Fibroblast of pulmonary artery (primary cell): Measurements from ENCODE around the gene SLC6A13.

Experiments
- DNase-seq: peaks from one replicate; pipeline ENCODE4 v3.0.0-alpha.2; 2010; ENCODE audit warnings: low read depth
- H3K4me3 ChIP-seq: replicated peaks from 2 replicates; pipeline ENCODE4 v1.5.1; 2011; ENCODE audit warnings: low read depth, mild to moderate bottlenecking, control low read depth, low read length, moderate library complexity
- CTCF ChIP-seq: IDR thresholded peaks from 2 replicates; pipeline ENCODE4 v1.5.1; 2011; ENCODE audit warnings: mild to moderate bottlenecking, control low read depth, low read length, inconsistent platforms; ENCODE audit errors: missing control alignments

The SLC6A13 gene

GRCh38 chr12:228846-229200 lies 33.8 kb downstream of the SLC6A13 start:
- H3K4me3 ChIP-seq, result no peak overlapping the region
- TF ChIP-seq CTCF, result no peak

GRCh38 chr12:227923-228845 lies 34.5 kb downstream of the SLC6A13 start:
- DNase-seq, result no peak
- no peak overlapping the region for H3K4me3 ChIP-seq
- no peak for TF ChIP-seq CTCF

More at GRCh38 chr12:228846-229200, 33.8 kb downstream of the SLC6A13 start:
- no peak for DNase-seq

DNA sequence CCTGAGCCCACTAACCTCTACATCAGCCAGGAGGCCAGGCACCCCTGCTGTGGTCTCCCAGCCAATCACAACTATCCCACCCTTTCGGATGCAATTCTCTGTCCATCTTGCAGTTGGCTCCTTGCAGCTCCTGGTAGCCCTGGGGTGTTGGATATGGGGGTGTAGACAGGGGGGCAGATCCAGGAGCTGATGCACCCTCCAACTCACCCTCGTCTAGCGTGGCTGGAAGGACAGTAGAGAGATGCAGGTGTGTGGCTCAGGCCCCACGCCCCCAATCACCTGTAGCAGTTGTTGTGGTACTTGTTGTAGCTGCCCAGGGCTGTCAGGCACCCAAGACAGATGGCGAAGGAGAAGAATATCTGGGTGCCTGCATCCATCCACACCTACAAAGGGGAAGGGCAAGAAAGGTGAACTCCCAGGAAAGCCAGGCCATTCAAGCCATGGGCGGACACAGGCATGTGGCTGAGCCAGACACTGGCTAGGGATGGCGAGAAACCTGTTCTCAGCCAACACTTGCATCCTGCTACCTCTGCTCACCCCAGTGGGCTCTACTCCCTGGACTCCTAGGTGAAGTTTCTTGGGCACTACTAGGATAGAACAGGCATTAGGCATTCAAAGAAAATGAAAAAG lies 35.2 kb downstream of the SLC6A13 start:
- no peak for DNase-seq
- H3K4me3 ChIP-seq, result no peak overlapping the region
- no peak for TF ChIP-seq CTCF

DNA sequence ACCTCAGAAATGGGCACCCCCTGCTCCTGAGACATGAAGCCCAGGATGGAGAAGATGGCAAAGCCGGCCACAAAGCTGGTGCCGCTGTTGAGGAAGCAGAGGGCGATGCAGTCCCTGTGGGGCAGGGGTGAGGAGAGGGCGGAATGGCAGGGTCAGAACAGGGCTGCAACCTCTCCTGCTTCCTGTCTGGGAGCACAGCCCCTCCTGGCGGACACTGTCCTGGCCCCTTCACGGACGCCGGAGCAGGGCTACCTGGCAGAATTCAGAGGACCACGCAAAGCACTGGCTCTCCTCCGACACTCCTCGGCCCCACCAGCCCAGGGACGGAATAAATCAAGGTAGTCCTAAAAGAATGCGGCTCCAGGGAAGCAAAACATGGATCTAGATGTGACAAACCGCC lies 36.2 kb downstream of the SLC6A13 start:
- H3K4me3 ChIP-seq, result no peak overlapping the region
- DNase-seq, result no peak
- TF ChIP-seq CTCF, result no peak

DNA sequence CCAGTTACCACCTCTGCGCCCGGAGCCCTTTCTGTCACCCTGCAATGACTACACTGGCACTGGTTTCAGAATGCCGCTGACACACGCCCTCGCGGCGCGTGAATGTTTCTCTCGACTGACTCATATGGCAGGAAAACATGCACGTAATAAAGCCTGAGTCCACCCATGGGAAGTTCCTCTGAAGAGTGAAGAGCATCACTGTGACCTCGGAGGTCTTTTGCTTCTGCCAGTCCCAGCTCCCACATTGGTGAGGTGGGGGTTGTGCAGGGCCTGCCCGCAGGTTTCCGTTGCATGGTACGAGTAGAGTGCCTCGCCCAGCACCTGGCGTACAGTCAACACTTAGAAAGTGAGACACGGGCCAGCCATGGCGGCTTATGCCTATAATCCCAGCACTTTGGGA lies 37.6 kb downstream of the SLC6A13 start:
- no peak overlapping the region for H3K4me3 ChIP-seq
- no peak for TF ChIP-seq CTCF
- DNase-seq, result no peak

DNA sequence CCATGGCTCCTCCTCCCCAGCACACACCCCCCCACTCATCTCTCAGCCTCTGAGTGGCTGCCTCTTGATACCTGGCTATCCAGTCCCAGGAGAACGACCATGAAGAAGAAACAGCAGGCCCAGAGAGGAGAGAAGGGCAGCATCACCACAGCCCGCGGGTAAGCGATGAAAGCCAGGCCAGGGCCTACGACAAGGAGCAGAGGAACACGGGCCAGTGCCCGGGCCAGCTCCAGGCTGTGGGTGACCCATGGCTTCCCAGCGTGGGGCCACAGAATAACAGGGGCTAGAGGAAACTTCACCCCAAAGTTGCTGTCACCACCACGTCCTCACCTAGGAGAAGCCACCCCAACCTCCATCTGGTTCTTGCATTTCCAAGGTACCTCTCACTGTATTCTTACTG lies 38.3 kb downstream of the SLC6A13 start:
- no peak for DNase-seq
- no peak for TF ChIP-seq CTCF
- no peak overlapping the region for H3K4me3 ChIP-seq
